CD4-positive, alpha-beta T cell treated with Interferon gamma for 1 hour (primary cell): Measurements from ENCODE around the gene SMYD3.

Source experiments
- DNase-seq: peaks from one replicate; pipeline ENCODE4 v3.0.0-alpha.2; 2020

SMYD3 gene

DNA sequence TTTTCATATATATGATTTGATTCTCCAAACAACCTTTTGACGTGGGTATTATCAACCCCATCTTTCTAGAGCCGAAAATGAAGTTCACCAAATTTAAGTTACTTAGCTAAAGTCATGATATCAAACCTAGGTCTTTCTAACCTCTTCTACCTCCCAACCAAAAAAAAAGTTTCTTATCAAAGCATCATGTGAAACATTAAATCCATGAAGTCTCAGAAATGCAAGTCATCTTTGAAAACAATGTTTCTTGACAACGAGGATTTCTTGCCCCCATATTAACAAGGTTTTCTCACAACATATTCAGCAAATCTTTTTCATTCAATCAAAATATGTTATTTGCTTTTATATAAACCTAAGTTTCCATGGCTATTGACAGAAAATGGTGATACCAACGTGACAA lies 306.3 kb downstream of the SMYD3 start:
- DNase-seq: no peak

DNA sequence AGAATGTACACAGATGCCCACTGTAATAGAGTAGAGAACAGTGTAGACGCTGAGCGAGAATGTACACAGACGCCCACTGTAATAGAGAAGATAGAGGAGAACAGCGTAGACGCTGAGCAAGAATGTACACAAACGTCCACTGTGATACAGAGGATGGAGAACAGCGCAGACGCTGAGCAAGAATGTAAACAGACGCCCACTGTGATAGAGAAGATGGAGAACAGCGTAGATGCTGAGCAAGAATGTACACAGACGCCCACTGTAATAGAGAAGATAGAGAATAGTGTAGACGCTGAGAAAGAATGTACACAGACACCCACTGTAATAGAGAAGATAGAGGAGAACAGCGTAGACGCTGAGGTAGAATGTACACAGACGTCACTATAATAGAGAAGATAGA lies 306.9 kb downstream of the SMYD3 start:
- no peak for DNase-seq

DNA sequence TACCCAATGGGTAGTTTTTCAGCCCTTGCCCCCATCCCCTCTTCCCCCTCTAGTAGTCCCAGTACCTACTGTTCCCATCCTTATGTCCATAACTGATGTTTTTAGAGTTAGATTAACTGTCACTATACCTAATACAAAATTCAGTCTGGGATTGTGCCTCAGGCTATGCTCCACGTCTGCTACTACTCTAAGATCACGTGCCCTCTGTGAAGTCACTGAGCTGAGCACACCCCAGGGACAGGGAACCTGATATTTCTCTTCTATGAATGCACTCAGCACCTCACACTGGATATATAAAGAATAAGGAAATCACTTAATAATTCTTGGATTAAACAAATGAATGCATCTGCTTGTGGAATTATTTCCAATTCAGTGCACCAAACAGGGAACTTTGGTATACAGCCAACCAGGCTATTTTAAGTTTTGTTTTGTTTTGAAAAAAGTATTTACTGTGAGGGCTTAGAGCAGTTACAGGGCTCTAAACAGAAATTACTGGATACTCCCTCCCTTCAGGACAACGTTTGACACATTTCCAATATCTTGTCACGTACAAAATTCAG lies 307.9 kb downstream of the SMYD3 start:
- no peak for DNase-seq

DNA sequence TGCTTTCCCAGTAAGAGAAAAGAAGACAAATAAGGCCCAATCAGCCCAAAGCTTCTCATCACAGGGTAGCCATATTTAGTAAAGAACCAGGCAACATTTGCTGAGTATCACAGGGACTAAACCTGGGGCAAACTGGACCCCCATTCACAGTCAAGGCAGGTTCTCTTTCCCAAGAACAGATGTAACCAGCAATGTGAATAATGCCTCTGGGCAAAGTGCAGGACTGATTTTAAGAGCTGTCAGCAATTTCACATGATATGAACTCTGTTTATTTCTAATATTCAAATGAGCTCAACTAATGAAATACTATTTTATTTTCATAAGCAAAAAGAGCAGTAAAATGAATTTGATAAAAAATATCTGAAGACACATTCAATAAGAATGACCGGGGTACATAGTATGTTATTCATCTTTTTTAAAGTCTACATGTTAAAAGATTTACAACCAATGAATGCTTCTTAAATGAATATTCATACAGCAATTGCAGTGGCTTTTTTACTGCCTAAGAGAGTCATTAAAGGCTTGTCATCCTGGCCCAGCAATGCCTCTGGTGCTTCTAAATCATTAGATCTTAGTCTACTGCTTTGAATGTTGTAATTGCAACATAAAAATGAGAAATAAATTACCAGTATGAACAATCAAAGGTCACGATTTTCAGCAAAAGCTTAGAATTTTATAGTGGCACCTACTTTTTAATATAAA lies 308.8 kb downstream of the SMYD3 start:
- DNase-seq: no peak

DNA sequence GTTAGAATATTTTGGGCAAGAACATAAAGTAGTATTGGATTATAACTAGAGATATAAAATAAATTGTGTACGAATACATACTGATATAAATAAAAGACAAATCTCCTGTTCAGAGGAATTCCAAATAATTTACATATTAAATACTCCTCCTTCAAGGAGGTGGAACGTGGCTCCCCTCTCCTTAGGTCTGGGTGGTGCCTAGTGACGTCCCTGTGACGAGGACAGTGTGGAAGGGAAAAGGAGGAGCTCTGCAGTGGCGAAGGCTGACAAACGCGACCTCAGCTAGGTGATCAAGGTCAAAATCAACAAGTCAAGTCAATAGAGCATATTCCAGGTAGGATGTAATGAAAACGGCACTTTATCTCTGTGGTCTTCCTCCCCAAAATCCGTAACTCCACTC lies 310.0 kb downstream of the SMYD3 start:
- DNase-seq: no peak

DNA sequence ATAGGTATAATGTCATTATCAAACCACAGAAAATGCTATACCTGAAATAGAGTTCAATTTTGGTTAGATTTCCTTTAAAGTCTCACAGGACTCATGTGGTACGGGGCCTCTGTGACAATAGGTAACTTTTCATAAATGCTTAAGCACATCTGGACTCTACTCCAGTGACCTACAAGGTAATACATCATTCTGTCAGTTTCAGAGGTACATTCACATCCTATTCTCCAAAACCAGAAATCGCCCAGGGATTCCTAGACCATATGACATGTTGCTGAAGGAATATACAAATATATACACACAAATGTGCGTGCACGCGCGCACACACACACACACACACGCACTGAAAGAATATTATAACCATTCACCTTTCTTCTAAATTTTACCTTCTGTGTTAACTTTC lies 311.8 kb downstream of the SMYD3 start:
- no peak for DNase-seq

DNA sequence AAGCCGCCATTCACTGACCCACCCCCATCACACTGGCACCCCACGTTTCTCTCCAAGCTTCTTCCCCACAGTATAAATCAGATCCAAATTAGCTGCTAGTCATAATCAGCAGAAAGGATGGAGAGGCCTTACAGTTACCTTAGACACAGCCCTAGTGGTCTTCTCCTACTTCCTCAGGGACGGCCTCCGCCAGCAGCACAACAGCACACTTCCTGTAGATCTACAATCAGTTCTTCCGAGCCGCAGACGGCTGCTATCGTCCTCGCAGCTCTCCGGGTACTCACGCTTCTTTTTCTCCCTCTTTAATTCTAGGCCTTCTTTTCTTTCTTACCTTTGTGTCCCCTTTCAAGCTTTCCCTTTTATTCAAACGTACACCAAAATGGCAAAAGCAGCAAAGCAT lies 313.5 kb downstream of the SMYD3 start:
- DNase-seq: no peak

DNA sequence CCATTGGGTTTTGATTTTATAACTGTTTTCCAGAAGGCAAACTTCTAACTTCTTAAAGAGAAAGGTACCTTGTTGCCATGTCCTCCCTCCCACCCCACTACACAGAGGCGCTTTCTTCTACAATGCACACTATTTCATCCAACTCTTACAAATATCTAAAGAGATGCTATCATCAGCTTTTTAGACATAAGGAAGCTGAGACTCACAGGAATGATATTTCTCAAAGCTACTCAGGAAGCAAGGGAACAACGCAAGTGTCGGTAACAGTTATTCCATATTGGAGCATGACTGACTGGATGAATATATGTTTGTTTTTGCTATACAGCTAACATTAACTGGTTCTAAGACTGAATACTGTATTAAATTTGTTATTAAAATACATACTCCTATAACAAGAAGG lies 318.0 kb downstream of the SMYD3 start:
- DNase-seq: no peak

DNA sequence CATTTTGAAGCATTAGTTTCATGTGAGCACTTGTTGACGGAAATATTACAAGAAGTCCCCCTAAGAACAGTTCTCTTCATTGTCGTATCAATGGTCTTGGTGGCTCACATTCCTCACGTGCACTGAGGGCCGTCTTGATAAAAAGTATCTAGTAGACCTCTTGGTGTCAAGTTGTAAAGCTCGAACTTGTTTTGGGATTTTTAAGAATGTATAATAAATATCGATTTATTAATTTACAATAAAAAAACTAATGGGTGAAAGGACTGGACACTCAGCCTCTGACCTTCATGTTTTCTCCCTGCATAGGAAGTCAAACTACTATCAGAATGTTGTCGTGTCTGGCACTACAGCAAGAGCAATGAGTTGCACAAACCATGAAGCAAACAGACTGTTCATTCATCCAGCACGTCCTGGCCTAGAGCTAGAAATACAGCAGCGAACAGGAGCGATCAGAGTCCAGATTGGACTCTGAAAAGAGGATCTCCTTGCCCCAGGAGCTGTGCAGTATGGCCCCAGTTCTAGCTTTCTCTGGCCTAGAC lies 319.2 kb downstream of the SMYD3 start:
- no peak for DNase-seq

DNA sequence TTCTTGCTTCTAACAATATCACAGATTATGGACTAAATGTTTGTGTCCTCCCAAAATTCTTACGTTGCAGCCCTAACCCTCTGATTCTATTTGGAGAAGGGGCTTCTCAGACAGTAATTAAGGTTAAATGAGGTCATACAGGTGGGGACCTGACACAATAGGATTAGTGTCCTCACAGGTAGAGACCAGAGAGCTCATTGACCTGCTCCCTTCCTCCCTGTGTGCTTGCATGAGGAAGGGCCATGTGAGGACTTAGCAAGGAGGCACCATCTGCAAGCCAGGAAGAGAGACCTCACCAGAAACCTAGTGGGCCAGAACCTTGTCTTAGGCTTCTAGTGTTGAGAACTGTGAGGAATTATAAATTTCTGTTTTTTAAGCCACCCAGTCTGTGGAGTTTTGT lies 322.6 kb downstream of the SMYD3 start:
- no peak for DNase-seq

DNA sequence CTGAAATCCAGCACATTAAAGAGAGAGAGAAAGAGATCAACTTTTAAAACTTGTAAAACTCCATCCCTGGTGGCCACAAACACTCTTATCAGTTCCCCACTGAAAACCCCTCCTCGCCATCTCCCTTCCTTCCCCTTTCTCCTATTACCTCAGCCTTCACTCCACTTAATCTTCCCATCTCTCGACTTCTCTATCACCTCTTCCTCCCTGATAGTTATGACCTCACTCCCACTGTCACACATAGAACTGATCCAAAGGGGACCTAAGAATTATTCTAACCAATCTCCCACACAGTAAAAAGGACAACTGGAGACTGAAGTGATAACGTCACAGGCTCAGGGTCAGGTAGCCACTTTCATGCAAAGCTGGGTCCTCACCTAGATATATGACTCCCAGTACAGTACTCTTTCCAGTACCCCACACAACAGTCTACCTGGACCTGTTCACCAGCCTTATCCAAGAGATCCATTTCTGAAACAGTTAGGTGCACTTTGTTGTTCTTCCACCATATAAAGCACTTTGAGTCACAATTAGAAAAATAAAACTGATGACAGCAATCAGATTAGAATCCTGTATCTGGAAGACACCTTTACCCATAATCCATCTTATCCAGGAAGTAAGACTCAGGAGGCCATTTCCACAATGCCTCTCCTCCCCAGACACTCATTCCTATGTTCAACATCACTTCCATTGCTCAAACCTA lies 324.8 kb downstream of the SMYD3 start:
- no peak for DNase-seq

DNA sequence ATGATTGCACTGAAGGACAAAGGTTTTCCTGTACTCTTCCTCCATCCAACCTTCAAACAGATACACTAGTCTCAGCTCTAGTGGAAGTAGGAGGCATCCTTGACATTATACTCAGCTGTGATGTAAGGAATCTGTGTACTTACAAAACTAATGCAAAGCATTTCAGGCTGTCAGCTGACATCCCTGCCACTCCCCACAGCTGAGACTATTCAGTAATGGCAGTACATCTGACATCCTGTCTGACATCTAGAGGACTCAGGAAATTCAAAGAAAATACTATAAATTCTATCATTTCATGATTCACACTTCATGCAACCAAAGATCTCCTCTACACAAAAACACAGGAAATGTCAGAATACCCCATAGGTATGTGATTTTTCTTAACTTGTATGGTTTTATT lies 325.8 kb downstream of the SMYD3 start:
- no peak for DNase-seq

DNA sequence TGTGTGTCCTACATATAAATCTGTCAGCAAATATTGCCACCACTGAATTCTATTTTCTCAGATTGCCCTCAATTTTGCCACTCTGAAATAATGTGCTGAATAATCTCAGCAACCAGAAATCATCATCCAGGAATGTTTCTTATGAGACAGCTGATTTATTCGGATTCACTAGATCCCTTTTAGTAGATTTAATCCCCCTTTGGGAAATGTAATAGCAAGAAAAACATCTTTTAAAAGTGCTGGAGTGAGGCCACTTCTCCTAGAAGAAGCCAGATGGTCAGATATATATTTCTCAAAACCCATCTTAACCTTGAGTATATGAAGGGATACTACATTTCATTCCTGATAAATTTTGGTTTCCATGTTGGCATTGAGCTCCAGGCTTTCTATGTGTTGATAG lies 327.7 kb downstream of the SMYD3 start:
- DNase-seq: no peak

DNA sequence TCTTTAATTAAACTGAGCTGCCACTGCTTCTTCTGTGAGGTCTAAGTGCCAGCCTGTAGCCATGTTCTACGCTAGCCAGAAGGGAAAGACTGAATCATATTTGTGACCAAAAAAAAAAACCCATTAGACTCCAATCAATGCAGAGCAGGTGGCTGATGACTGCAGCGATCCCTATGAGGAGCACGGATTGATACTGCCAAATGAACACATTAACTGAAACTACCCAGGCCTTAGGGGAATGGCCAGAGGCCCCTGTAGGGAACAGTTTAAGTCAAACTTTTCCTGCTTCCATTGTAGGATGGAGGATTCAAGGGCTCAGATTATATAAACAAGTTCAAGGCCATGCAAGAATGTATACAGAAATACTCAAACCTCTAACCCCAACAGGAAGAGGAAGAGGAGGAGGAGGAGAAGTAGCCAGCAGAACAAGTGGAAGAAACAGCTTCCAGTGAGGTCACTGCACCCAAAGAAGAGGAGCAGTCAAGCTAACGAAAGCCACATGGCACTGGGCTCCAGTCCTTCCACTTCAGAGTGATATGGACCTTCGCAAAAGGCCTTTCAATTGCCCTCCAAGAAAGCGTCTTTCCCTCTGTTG lies 328.3 kb downstream of the SMYD3 start:
- no peak for DNase-seq

DNA sequence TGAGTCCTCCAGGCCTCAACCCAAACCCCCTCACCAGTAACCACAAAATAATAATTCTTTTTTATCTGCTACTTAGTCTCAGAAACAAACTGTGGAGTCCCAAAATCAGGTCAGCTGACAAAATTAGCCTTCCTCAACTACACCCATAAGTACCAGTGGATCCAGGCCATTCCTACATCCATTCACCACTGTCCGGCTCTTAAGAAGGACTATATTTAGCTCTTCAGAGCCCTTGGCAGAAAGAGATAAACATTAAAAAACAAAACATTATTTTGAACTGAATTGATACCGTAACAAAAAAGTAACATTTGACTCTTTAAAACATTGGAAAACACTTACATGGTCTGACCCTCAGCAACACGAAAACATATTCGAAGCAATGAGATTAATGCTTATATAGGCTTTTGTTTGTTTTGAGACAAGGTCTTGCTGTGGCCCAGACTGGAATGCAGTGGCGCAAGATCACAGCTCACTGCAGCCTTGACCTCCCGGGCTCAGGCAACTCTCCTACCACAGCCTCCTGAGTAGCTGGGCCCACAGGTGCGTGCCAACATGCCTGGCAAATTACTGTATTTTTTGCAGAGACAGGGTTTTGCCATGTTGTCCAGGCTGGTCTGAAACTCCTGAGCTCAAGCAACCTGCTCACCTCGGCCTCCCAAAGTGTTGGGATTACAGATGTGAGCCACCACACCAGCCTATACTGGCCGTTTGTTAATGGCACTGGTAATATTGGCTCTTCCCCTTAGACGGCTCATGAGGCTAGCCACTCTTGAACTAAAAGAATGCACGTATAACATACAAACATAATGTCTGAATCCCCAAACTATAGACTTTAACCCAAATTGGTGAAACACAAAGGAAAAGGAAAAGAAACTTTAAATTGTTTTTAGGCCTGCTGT lies 330.7 kb downstream of the SMYD3 start:
- no peak for DNase-seq

DNA sequence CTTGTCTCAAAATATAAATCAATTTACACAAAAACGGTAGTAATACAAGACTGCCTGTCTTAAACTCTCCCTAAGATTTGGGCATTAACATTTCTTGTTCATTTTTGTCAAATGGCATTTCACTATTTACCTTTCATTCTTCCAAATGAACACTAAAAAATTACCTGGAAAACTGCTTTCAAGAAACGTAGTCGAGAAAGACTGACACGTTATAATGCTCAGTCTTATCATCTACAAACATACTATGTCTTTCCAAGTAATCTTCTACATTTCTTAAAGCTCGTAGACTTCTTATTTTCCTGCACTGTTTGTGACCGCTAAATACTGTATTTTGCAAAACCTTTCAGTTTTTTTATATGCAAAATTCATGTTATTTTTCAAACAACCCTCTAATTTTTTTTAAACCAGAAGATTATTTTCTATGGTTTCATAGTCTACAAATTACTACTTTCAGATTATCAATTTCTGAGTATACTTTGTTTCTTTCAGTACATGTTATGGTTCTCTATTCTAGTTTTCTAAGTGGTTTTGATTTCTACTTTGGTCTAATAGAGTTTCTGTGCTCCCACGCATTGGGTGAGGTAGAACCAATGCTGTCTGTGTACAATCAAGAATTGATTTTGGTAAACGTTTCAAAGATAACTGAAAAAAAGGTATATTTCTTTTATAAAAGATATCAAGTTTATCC lies 336.4 kb downstream of the SMYD3 start:
- no peak for DNase-seq

DNA sequence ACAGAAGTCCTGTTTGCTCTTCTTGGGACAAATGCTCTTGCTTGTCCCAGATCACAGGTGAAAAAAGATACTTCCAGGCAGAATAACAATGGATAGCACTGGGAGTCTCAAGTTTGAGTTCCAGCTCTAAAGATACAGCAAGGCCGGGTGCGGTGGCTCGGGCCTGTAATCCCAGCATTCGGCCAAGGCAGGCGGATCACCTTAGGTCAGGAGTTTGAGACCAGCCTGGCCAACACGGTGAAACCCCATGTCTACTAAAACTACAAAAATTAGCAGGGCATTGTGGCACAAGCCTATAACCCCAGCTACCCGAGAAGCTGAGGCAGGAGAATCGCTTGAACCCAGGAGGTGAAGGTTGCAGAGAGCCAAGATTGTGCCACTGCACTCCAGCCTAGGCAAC lies 337.6 kb downstream of the SMYD3 start:
- no peak for DNase-seq

DNA sequence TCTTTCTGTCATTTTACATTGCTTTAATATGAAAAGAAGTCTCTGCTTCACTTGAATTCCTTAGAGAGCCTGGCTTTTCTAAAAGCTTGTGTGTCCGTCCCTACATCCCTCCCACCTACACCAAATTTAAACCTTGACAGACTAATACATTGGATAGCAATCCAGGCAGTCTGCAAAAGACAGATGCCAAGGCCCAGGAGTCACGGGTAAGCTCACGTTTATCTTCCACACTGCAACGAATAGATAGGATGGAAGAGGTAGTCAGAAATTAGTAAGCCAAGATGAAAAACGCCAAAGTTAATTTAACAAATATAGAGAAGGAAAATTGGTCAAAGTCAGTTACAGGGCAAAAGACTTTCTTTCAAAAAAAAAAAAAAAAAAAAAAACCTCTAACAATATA lies 338.1 kb downstream of the SMYD3 start:
- no peak for DNase-seq

DNA sequence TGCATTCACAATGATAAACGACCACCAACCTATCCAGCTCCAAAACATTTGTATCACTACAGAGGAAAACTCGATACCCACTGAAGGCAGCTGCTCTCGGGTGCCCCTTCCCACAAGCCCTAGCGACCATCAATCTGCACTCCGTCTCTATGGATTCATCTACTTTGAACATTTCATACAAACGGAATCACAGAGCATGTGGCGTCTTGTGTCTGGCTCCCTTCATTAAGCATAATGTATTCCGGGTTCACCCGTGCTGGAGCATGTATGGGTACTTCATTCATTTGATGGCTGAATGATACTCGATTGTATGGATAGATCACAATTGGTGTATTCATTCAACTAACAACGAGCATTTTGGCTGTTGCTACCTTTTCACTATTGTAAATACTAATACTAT lies 340.2 kb downstream of the SMYD3 start:
- DNase-seq: no peak

DNA sequence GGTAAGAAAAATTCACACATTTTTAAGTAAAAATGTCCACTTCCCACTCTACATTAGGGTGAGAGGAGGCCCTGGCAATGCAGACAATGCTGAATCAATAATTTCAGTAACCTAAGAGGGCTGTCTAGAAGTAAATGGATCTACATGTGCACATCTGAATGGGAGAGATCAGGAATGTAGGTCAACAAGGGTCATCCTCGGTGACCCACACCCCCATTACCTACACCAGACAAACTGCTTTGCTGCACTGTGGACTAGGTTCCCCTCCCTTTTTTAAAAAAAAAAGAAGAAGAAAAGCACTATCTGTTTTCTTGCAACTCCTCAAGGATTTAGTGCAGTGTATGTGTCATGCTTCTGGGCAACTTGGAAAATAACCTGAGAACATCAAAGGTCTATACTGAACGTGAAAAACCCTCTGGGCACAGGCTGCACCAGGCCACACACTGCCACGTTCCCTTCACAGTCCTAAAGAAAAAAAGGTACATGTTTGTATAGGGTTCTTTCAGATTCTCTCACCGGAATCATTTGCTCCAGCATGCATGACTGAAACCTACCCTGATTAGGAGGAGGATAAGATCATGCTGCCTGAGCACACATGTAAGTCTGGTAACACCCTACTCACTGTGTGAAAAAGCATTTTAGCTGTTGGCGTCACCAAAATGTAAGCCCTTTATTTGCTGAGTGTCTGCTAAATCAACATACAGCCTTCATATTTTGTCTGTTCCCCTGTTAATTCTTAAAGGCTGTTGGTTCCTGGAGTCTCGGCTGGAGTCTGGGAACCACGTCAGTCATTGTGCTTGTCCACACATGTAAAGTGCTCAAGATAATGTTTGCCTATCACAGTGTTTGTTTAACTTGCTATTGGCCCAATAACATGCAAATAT lies 341.0 kb downstream of the SMYD3 start:
- DNase-seq: no peak

DNA sequence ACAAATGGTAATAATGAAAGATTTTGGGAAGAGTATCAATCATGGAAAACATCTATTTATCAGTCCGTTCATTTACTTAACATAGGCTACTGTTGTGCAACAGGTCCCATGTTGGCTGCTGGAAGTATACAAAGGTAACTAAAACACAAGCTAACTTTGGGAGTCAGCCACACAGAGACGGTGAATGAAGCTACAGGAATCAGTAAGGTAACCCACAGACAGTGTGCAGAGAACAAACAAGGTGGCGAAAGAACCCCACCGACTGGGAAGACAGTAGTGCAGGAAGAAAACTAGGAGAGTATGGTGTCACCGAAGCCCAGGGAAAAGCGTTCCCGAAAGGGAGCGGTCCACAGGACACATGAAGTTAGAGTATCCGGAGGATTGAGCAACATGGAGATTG lies 342.3 kb downstream of the SMYD3 start:
- no peak for DNase-seq
